Central memory CD8-positive, alpha-beta T cell (primary cell): ENCODE results near the gene VHLL.

Source experiments
- ATAC-seq: fragments of 150-1000 bp; cut with Tn5 transposase; replicated peaks from 2 replicates; pipeline ENCODE4 v1.10.0; 2022; ENCODE audit warnings: mild to moderate bottlenecking, moderate FRiP score, moderate number of reproducible peaks; ENCODE audit not compliant: poor library complexity, severe bottlenecking; ENCODE audit errors: extremely low read depth
- DNase-seq, 2 donors: peaks; one replicate each; pipeline ENCODE4 v3.0.0; 2021; ENCODE audit warnings: low spot score in 2 of 2
- H3K27ac Mint-ChIP-seq: one replicate; pipeline ENCODE4 v1.8.0; 2022; ENCODE audit warnings: low read depth, mild to moderate bottlenecking, moderate library complexity, mixed read lengths
- H3K27me3 Mint-ChIP-seq: one replicate; pipeline ENCODE4 v1.8.0; 2022; ENCODE audit warnings: mixed read lengths
- H3K36me3 Mint-ChIP-seq: one replicate; pipeline ENCODE4 v1.8.0; 2022; ENCODE audit warnings: mild to moderate bottlenecking, moderate library complexity, mixed read lengths; ENCODE audit not compliant: insufficient read depth
- H3K4me1 Mint-ChIP-seq: one replicate; pipeline ENCODE4 v1.8.0; 2022; ENCODE audit warnings: mixed read lengths
- H3K4me3 Mint-ChIP-seq: one replicate; pipeline ENCODE4 v1.8.0; 2022; ENCODE audit warnings: mild to moderate bottlenecking, moderate library complexity, mixed read lengths
- H3K9me3 Mint-ChIP-seq: one replicate; pipeline ENCODE4 v1.8.0; 2022; ENCODE audit warnings: mixed read lengths

The VHLL gene

GRCh38 chr1:156319664-156320063 lies 20.6 kb upstream of the VHLL start:
- Mint-ChIP-seq H3K4me1 (no peaks in the 10 kb centered on the region), H3K27me3 (no peaks in the 10 kb centered on the region), H3K36me3 (peaks cover 79% of the 10 kb centered on the region), H3K4me3 (no peak overlapping the region), H3K27ac (no peak overlapping the region), H3K9me3 (no peaks in the 10 kb centered on the region)
- no peak for ATAC-seq
- no peak for DNase-seq

- H3K4me1 Mint-ChIP-seq: no peaks in the 10 kb centered on the region
- ATAC-seq (no peak), DNase-seq (no peak)
- no peak overlapping the region for H3K4me3 Mint-ChIP-seq
- H3K9me3 Mint-ChIP-seq: no peaks in the 10 kb centered on the region
- peaks cover 79% of the 10 kb centered on the region for H3K36me3 Mint-ChIP-seq
- H3K27me3 Mint-ChIP-seq: no peaks in the 10 kb centered on the region
- H3K27ac Mint-ChIP-seq: no peak overlapping the region
Observed at GRCh38 chr1:156316909-156317308, 17.8 kb upstream of the VHLL start.

GRCh38 chr1:156310962-156311361 lies 11.9 kb upstream of the VHLL start:
- H3K4me3 Mint-ChIP-seq: no peak overlapping the region
- H3K36me3 Mint-ChIP-seq: peaks cover 64% of the 10 kb centered on the region
- H3K27ac Mint-ChIP-seq: no peak overlapping the region
- no peaks in the 10 kb centered on the region for H3K4me1 Mint-ChIP-seq
- no peak for ATAC-seq
- DNase-seq: no peak
- no peaks in the 10 kb centered on the region for H3K27me3 Mint-ChIP-seq
- no peaks in the 10 kb centered on the region for H3K9me3 Mint-ChIP-seq

GRCh38 chr1:156308078-156308477 lies 9.0 kb upstream of the VHLL start:
- H3K27ac Mint-ChIP-seq: no peak overlapping the region
- H3K27me3 Mint-ChIP-seq: no peaks in the 10 kb centered on the region
- no peaks in the 10 kb centered on the region for H3K9me3 Mint-ChIP-seq
- no peaks in the 10 kb centered on the region for H3K4me1 Mint-ChIP-seq
- no peak for DNase-seq
- ATAC-seq: no peak
- peaks cover 56% of the 10 kb centered on the region for H3K36me3 Mint-ChIP-seq
- H3K4me3 Mint-ChIP-seq: no peak overlapping the region

GRCh38 chr1:156305215-156305614 lies 6.1 kb upstream of the VHLL start:
- ATAC-seq (no peak), DNase-seq (no peak)
- Mint-ChIP-seq H3K4me1 (no peaks in the 10 kb centered on the region), H3K27ac (no peak overlapping the region), H3K9me3 (no peaks in the 10 kb centered on the region), H3K27me3 (no peaks in the 10 kb centered on the region), H3K4me3 (no peak overlapping the region), H3K36me3 (peaks cover 38% of the 10 kb centered on the region)

GRCh38 chr1:156303241-156303640 lies 4.1 kb upstream of the VHLL start:
- DNase-seq (no peak), ATAC-seq (no peak)
- Mint-ChIP-seq H3K27ac (no peak overlapping the region), H3K4me1 (no peaks in the 10 kb centered on the region), H3K27me3 (no peaks in the 10 kb centered on the region), H3K36me3 (peaks cover 25% of the 10 kb centered on the region), H3K4me3 (no peak overlapping the region), H3K9me3 (no peaks in the 10 kb centered on the region)

GRCh38 chr1:156295391-156295947 lies 3.6 kb downstream of the VHLL start, which contains the start of gene GLMP:
Gene GLMP, minus strand, starts transcription at chr1:156295679. Its CDS starts 34 bp downstream, at chr1:156295645.
- no peaks in the 10 kb centered on the region for H3K9me3 Mint-ChIP-seq
- ATAC-seq: peak; percentile 83
- DNase-seq: no peak
- H3K4me3 Mint-ChIP-seq: peak within 1 kb of the TSS; percentile 80
- H3K36me3 Mint-ChIP-seq: peaks cover 6% of the 10 kb centered on the region
- peak within 1 kb of the TSS; percentile 41 for H3K27ac Mint-ChIP-seq
- H3K27me3 Mint-ChIP-seq: no peaks in the 10 kb centered on the region
- peaks cover 22% of the 10 kb centered on the region for H3K4me1 Mint-ChIP-seq

GRCh38 chr1:156293895-156294294 lies 5.2 kb downstream of the VHLL start:
- Mint-ChIP-seq H3K4me1 (peaks cover 22% of the 10 kb centered on the region), H3K36me3 (peaks cover 9% of the 10 kb centered on the region), H3K27me3 (no peaks in the 10 kb centered on the region), H3K9me3 (no peaks in the 10 kb centered on the region), H3K4me3 (peak overlapping the region; percentile 80), H3K27ac (no peak overlapping the region)
- no peak for ATAC-seq
- no peak for DNase-seq

- Mint-ChIP-seq H3K9me3 (no peaks in the 10 kb centered on the region), H3K4me3 (no peak overlapping the region), H3K27me3 (no peaks in the 10 kb centered on the region), H3K36me3 (peaks cover 13% of the 10 kb centered on the region), H3K27ac (peak overlapping the region; percentile 82), H3K4me1 (peaks cover 22% of the 10 kb centered on the region)
- ATAC-seq (no peak), DNase-seq (no peak)
Observed at GRCh38 chr1:156293098-156293434, 6.0 kb downstream of the VHLL start.

- DNase-seq (no peak), ATAC-seq (no peak)
- no peak overlapping the region for H3K27ac Mint-ChIP-seq
- no peaks in the 10 kb centered on the region for H3K9me3 Mint-ChIP-seq
- H3K4me3 Mint-ChIP-seq: no peak overlapping the region
- H3K36me3 Mint-ChIP-seq: peaks cover 16% of the 10 kb centered on the region
- peaks cover 22% of the 10 kb centered on the region for H3K4me1 Mint-ChIP-seq
- no peaks in the 10 kb centered on the region for H3K27me3 Mint-ChIP-seq
Observed at GRCh38 chr1:156291226-156292061, 7.7 kb downstream of the VHLL start.

- no peak overlapping the region for H3K27ac Mint-ChIP-seq
- H3K9me3 Mint-ChIP-seq: no peaks in the 10 kb centered on the region
- DNase-seq (no peak), ATAC-seq (no peak)
- no peaks in the 10 kb centered on the region for H3K27me3 Mint-ChIP-seq
- no peak overlapping the region for H3K4me3 Mint-ChIP-seq
- peaks cover 16% of the 10 kb centered on the region for H3K36me3 Mint-ChIP-seq
- H3K4me1 Mint-ChIP-seq: peaks cover 19% of the 10 kb centered on the region
Observed at GRCh38 chr1:156289857-156290256, 9.2 kb downstream of the VHLL start.

- Mint-ChIP-seq H3K36me3 (peaks cover 28% of the 10 kb centered on the region), H3K9me3 (no peaks in the 10 kb centered on the region), H3K4me1 (peaks cover 39% of the 10 kb centered on the region), H3K4me3 (no peak overlapping the region), H3K27me3 (no peaks in the 10 kb centered on the region), H3K27ac (no peak overlapping the region)
- ATAC-seq (no peak), DNase-seq (no peak)
Observed at GRCh38 chr1:156286061-156286460, 13.0 kb downstream of the VHLL start.

GRCh38 chr1:156285437-156285836 lies 13.7 kb downstream of the VHLL start:
- peaks cover 28% of the 10 kb centered on the region for H3K36me3 Mint-ChIP-seq
- no peak overlapping the region for H3K4me3 Mint-ChIP-seq
- H3K4me1 Mint-ChIP-seq: peaks cover 45% of the 10 kb centered on the region
- no peak for ATAC-seq
- no peak overlapping the region for H3K27ac Mint-ChIP-seq
- H3K9me3 Mint-ChIP-seq: no peaks in the 10 kb centered on the region
- H3K27me3 Mint-ChIP-seq: no peaks in the 10 kb centered on the region
- DNase-seq: no peak
